HEK293 (cell line): ENCODE data around the gene JTB.

Experiments
- GLI4 ChIP-seq: fragments of 450-650 bp; formaldehyde crosslinking; IDR thresholded peaks from 2 replicates; pipeline ENCODE4 v1.5.1; 2016; ENCODE audit warnings: missing biosample characterization, missing genetic modification characterization
- GLIS2 ChIP-seq: fragments of 450-650 bp; formaldehyde crosslinking; IDR thresholded peaks from 2 replicates; pipeline ENCODE4 v1.5.1; 2016; ENCODE audit warnings: missing biosample characterization, missing genetic modification characterization
- KLF9 ChIP-seq: fragments of 450-650 bp; formaldehyde crosslinking; IDR thresholded peaks from 2 replicates; pipeline ENCODE4 v1.5.1; 2016; ENCODE audit warnings: missing biosample characterization, missing genetic modification characterization, low read depth
- MEIS1 ChIP-seq: sonication (generic); formaldehyde crosslinking; IDR thresholded peaks from 2 replicates; pipeline ENCODE4 v1.8.1; 2022; ENCODE audit warnings: missing genetic modification reagents, mild to moderate bottlenecking, borderline replicate concordance
- PRDM1 ChIP-seq: fragments of 450-650 bp; formaldehyde crosslinking; IDR thresholded peaks from 2 replicates; pipeline ENCODE4; 2016; ENCODE audit warnings: missing biosample characterization, missing genetic modification characterization
- SP2 ChIP-seq: fragments of 450-650 bp; formaldehyde crosslinking; IDR thresholded peaks from 2 replicates; pipeline ENCODE4 v1.5.1; 2016; ENCODE audit warnings: missing biosample characterization, missing genetic modification characterization
- SP3 ChIP-seq: fragments of 450-650 bp; formaldehyde crosslinking; IDR thresholded peaks from 2 replicates; pipeline ENCODE4 v1.5.1; 2016; ENCODE audit warnings: missing biosample characterization, missing genetic modification characterization
- ZBTB21 ChIP-seq: fragments of 450-650 bp; formaldehyde crosslinking; IDR thresholded peaks from 2 replicates; pipeline ENCODE4 v1.5.1; 2017; ENCODE audit warnings: missing biosample characterization, missing genetic modification characterization
- ZNF121 ChIP-seq: fragments of 450-650 bp; formaldehyde crosslinking; IDR thresholded peaks from 2 replicates; pipeline ENCODE4 v1.5.1; 2016; ENCODE audit warnings: missing biosample characterization, missing genetic modification characterization
- ZNF140 ChIP-seq: fragments of 450-650 bp; formaldehyde crosslinking; IDR thresholded peaks from 2 replicates; pipeline ENCODE4 v1.5.1; 2016; ENCODE audit warnings: missing biosample characterization, missing genetic modification characterization
- ZNF169 ChIP-seq: fragments of 450-650 bp; formaldehyde crosslinking; IDR thresholded peaks from 2 replicates; pipeline ENCODE4 v1.5.1; 2016; ENCODE audit warnings: missing biosample characterization, missing genetic modification characterization
- ZNF274 ChIP-seq, 2 experiments: fragments of 200-500 bp in 1 of 2; fragments of 450-650 bp in 1 of 2; sonication (Bioruptor generic) in 1 of 2; formaldehyde crosslinking in 1 of 2; IDR thresholded peaks; 2 replicates each; pipeline versions ENCODE4 v1.5.1 to v1.6.1; 2014 to 2016; ENCODE audit warnings: borderline replicate concordance in 1 of 2, inconsistent platforms in 1 of 2, low read length in 1 of 2, missing biosample characterization in 1 of 2, missing genetic modification characterization in 1 of 2
- ZNF302 ChIP-seq: fragments of 450-650 bp; formaldehyde crosslinking; IDR thresholded peaks from 2 replicates; pipeline ENCODE4 v1.5.1; 2016; ENCODE audit warnings: missing biosample characterization, missing genetic modification characterization, low read depth
- ZNF48 ChIP-seq: fragments of 450-650 bp; formaldehyde crosslinking; IDR thresholded peaks from 2 replicates; pipeline ENCODE4 v1.5.1; 2016; ENCODE audit warnings: missing biosample characterization, missing genetic modification characterization
- ZNF529 ChIP-seq: fragments of 450-650 bp; formaldehyde crosslinking; IDR thresholded peaks from 2 replicates; pipeline ENCODE4 v1.5.1; 2017; ENCODE audit warnings: missing genetic modification characterization, missing biosample characterization; ENCODE audit not compliant: insufficient replicate concordance
- ZNF558 ChIP-seq: fragments of 450-650 bp; formaldehyde crosslinking; IDR thresholded peaks from 2 replicates; pipeline ENCODE4 v1.5.1; 2016; ENCODE audit warnings: missing biosample characterization, missing genetic modification characterization
- ZNF621 ChIP-seq: fragments of 450-650 bp; formaldehyde crosslinking; IDR thresholded peaks from 2 replicates; pipeline ENCODE4 v1.5.1; 2017; ENCODE audit warnings: missing biosample characterization, missing genetic modification characterization
- ZNF623 ChIP-seq: fragments of 450-650 bp; formaldehyde crosslinking; IDR thresholded peaks from 2 replicates; pipeline ENCODE4 v1.5.1; 2016; ENCODE audit warnings: missing biosample characterization, missing genetic modification characterization
- ZNF777 ChIP-seq: fragments of 450-650 bp; formaldehyde crosslinking; IDR thresholded peaks from 2 replicates; pipeline ENCODE4 v1.5.1; 2017; ENCODE audit warnings: missing biosample characterization, missing genetic modification characterization, borderline replicate concordance
- ZSCAN23 ChIP-seq: fragments of 450-650 bp; formaldehyde crosslinking; IDR thresholded peaks from 2 replicates; pipeline ENCODE4 v1.5.1; 2016; ENCODE audit warnings: missing biosample characterization, missing genetic modification characterization
- ZSCAN30 ChIP-seq: fragments of 450-650 bp; IDR thresholded peaks from 2 replicates; pipeline ENCODE4 v1.5.1; 2018; ENCODE audit warnings: missing biosample characterization, mild to moderate bottlenecking, missing genetic modification characterization, moderate library complexity
- TF ChIP-seq, protein P1 (sequence below): fragments of 450-650 bp; formaldehyde crosslinking; IDR thresholded peaks from 2 replicates; pipeline ENCODE4 v1.5.1; 2017; ENCODE audit warnings: missing biosample characterization, missing genetic modification characterization
- TF ChIP-seq, protein P2 (sequence below): fragments of 450-650 bp; formaldehyde crosslinking; IDR thresholded peaks from 2 replicates; pipeline ENCODE4 v1.5.1; 2016; ENCODE audit warnings: missing biosample characterization, missing genetic modification characterization
- TF ChIP-seq, protein P3 (sequence below): fragments of 450-650 bp; formaldehyde crosslinking; IDR thresholded peaks from 2 replicates; pipeline ENCODE4 v1.5.1; 2016; ENCODE audit warnings: missing biosample characterization, missing genetic modification characterization
- TF ChIP-seq, protein P4 (sequence below): fragments of 450-650 bp; formaldehyde crosslinking; IDR thresholded peaks from 2 replicates; pipeline ENCODE4 v1.5.1; 2017; ENCODE audit warnings: missing biosample characterization, missing genetic modification characterization
- TF ChIP-seq, protein P5 (sequence below): fragments of 450-650 bp; formaldehyde crosslinking; IDR thresholded peaks from 2 replicates; pipeline ENCODE4 v1.5.1; 2016; ENCODE audit warnings: missing biosample characterization, missing genetic modification characterization
- TF ChIP-seq, protein P6 (sequence below): fragments of 450-650 bp; formaldehyde crosslinking; IDR thresholded peaks from 2 replicates; pipeline ENCODE4; 2016; ENCODE audit warnings: missing biosample characterization, missing genetic modification characterization
- TF ChIP-seq, protein P7 (sequence below): fragments of 450-650 bp; formaldehyde crosslinking; IDR thresholded peaks from 2 replicates; pipeline ENCODE4 v1.5.1; 2016; ENCODE audit warnings: missing biosample characterization, missing genetic modification characterization, borderline replicate concordance

Gene JTB

DNA sequence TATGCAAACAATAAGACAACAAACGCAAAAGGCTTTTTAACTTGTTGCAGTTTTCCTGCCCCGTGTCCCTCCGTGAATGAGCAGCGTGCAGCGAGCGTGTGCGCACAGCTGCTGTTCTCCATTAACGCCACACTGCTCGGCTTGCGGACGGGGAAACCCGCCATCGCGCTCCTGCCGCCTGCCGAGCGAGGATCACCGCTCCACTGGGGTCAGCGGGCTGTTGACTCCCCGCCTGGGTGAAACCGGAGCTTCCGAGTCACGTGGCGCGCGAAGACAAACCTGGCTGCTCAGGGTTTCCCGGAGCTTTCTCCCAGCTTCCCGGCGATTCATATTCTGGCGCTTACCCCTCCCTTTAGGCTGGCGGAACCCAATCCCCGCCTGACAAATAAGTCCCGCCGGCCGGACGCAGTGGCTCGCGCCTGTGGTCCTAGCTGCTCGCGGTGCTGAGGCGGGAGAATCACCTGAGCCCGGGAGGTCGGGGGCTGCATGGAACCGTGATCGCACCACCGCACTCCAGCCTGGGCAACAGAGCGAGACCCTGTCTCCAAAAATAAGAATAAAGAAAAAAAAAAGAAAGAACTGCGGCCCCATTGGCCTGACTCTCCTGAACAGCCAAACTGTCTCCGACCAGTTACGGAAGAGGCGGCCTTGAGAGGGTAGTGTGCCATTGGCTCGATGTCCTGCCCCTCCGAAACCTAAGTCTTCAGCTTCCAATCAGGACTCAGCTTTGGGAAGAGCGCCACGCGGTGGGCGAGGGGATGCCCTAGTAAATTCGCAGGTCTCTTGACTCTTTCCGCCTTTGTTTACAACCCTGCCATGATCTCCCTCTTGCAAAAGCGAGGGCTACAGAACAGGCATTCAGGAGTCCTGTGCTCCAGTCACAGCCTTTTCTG, 10.1 kb downstream of the JTB start, which contains the start of gene CREB3L4 (continued):
- TF ChIP-seq ZNF274 (IDR thresholded peaks at IDR 0.05; ENCODE audit: low read length) (no peak), ZNF274 (tag by site-specific recombination; IDR thresholded peaks at IDR 0.05; ENCODE audit: borderline replicate concordance) (no peak), SP3 (tag by site-specific recombination) (peak; percentile 77), ZNF48 (tag by site-specific recombination) (no peak), SP2 (tag by site-specific recombination) (peak; percentile 95), ZNF621 (tag by site-specific recombination) (no peak), ZNF529 (no peak), ZSCAN30 (tag by site-specific recombination) (peak; percentile 80; the same call in 1 of the 2 replicates), ZNF140 (tag by site-specific recombination) (no peak), ZNF302 (tag by site-specific recombination) (no peak), GLIS2 (tag by site-specific recombination) (peak; percentile 93), KLF9 (0 out of 2 replicates have a peak, but pooled peaks have one; percentile 14), GLI4 (no peak; the same call in 1 of the 2 replicates), PRDM1 (tag by site-specific recombination) (peak; percentile 83), ZSCAN23 (tag by site-specific recombination) (0 out of 2 replicates have a peak, but pooled peaks have one; percentile 33), ZNF777 (tag by site-specific recombination) (no peak), ZNF558 (tag by site-specific recombination) (no peak), ZNF169 (no peak), MEIS1 (CRISPR knock-in tag) (no peak), ZNF623 (tag by site-specific recombination) (no peak; the same call in 1 of the 2 replicates), ZBTB21 (tag by site-specific recombination) (0 out of 2 replicates have a peak, but pooled peaks have one; percentile 6), ZNF121 (tag by site-specific recombination) (peak; percentile 100)
- TF ChIP-seq, protein P1, sequence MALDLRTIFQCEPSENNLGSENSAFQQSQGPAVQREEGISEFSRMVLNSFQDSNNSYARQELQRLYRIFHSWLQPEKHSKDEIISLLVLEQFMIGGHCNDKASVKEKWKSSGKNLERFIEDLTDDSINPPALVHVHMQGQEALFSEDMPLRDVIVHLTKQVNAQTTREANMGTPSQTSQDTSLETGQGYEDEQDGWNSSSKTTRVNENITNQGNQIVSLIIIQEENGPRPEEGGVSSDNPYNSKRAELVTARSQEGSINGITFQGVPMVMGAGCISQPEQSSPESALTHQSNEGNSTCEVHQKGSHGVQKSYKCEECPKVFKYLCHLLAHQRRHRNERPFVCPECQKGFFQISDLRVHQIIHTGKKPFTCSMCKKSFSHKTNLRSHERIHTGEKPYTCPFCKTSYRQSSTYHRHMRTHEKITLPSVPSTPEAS: no peak
- TF ChIP-seq, protein P2, sequence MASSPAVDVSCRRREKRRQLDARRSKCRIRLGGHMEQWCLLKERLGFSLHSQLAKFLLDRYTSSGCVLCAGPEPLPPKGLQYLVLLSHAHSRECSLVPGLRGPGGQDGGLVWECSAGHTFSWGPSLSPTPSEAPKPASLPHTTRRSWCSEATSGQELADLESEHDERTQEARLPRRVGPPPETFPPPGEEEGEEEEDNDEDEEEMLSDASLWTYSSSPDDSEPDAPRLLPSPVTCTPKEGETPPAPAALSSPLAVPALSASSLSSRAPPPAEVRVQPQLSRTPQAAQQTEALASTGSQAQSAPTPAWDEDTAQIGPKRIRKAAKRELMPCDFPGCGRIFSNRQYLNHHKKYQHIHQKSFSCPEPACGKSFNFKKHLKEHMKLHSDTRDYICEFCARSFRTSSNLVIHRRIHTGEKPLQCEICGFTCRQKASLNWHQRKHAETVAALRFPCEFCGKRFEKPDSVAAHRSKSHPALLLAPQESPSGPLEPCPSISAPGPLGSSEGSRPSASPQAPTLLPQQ (tag by site-specific recombination): peak; percentile 70
- TF ChIP-seq, protein P3, sequence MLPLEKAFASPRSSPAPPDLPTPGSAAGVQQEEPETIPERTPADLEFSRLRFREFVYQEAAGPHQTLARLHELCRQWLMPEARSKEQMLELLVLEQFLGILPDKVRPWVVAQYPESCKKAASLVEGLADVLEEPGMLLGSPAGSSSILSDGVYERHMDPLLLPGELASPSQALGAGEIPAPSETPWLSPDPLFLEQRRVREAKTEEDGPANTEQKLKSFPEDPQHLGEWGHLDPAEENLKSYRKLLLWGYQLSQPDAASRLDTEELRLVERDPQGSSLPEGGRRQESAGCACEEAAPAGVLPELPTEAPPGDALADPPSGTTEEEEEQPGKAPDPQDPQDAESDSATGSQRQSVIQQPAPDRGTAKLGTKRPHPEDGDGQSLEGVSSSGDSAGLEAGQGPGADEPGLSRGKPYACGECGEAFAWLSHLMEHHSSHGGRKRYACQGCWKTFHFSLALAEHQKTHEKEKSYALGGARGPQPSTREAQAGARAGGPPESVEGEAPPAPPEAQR (tag by site-specific recombination): no peak
- TF ChIP-seq, protein P4, sequence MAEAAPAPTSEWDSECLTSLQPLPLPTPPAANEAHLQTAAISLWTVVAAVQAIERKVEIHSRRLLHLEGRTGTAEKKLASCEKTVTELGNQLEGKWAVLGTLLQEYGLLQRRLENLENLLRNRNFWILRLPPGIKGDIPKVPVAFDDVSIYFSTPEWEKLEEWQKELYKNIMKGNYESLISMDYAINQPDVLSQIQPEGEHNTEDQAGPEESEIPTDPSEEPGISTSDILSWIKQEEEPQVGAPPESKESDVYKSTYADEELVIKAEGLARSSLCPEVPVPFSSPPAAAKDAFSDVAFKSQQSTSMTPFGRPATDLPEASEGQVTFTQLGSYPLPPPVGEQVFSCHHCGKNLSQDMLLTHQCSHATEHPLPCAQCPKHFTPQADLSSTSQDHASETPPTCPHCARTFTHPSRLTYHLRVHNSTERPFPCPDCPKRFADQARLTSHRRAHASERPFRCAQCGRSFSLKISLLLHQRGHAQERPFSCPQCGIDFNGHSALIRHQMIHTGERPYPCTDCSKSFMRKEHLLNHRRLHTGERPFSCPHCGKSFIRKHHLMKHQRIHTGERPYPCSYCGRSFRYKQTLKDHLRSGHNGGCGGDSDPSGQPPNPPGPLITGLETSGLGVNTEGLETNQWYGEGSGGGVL: no peak
- TF ChIP-seq, protein P5, sequence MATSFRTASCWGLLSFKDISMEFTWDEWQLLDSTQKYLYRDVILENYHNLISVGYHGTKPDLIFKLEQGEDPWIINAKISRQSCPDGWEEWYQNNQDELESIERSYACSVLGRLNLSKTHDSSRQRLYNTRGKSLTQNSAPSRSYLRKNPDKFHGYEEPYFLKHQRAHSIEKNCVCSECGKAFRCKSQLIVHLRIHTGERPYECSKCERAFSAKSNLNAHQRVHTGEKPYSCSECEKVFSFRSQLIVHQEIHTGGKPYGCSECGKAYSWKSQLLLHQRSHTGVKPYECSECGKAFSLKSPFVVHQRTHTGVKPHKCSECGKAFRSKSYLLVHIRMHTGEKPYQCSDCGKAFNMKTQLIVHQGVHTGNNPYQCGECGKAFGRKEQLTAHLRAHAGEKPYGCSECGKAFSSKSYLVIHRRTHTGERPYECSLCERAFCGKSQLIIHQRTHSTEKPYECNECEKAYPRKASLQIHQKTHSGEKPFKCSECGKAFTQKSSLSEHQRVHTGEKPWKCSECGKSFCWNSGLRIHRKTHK (tag by site-specific recombination): no peak
- TF ChIP-seq, protein P6, sequence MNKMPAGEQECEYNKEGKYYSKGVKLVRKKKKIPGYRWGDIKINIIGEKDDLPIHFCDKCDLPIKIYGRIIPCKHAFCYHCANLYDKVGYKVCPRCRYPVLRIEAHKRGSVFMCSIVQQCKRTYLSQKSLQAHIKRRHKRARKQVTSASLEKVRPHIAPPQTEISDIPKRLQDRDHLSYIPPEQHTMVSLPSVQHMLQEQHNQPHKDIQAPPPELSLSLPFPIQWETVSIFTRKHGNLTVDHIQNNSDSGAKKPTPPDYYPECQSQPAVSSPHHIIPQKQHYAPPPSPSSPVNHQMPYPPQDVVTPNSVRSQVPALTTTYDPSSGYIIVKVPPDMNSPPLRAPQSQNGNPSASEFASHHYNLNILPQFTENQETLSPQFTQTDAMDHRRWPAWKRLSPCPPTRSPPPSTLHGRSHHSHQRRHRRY (tag by site-specific recombination): no peak
- TF ChIP-seq, protein P7, sequence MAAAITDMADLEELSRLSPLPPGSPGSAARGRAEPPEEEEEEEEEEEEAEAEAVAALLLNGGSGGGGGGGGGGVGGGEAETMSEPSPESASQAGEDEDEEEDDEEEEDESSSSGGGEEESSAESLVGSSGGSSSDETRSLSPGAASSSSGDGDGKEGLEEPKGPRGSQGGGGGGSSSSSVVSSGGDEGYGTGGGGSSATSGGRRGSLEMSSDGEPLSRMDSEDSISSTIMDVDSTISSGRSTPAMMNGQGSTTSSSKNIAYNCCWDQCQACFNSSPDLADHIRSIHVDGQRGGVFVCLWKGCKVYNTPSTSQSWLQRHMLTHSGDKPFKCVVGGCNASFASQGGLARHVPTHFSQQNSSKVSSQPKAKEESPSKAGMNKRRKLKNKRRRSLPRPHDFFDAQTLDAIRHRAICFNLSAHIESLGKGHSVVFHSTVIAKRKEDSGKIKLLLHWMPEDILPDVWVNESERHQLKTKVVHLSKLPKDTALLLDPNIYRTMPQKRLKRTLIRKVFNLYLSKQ (tag by site-specific recombination): no peak
